ENCODE data around the gene PPP4R3B.

The PPP4R3B gene

DNA sequence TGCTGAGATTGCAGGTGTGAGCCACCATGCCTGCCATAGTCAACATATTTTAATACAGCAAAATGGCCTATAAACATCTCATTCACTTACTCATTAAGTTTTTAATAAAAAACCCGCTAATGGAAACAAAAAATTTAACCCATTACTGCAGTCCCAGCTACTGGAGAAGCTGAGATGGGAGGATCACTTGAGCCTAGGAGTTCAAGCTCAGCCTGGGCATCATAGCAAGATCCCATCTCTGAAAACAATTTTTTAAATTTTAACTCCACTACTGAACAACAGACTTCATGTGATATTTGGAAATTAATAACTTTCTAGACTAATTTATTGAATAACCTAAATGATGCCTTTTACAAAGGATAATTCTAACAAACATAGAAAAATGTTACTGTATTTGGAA, 5.4 kb downstream of the PPP4R3B start (continued):
- no peak for TF ChIP-seq CREB5 (CRISPR knock-in tag; IDR thresholded peaks at IDR 0.05; ENCODE audit: low read depth)

GRCh38 chr2:55610954-55611743, 6.3 kb downstream of the PPP4R3B start:
- TF ChIP-seq ISL1 (CRISPR knock-in tag; IDR thresholded peaks at IDR 0.05) (no peak), ARNTL (CRISPR knock-in tag; IDR thresholded peaks at IDR 0.05; ENCODE audit: borderline replicate concordance, low read depth) (no peak)
- ATAC-seq, result no peak

- no peak for TF ChIP-seq CREB5 (CRISPR knock-in tag; IDR thresholded peaks at IDR 0.05; ENCODE audit: low read depth)
- TF ChIP-seq ZFP30 (CRISPR knock-in tag; IDR thresholded peaks at IDR 0.05), result no peak
- no peak for TF ChIP-seq ZNF565 (CRISPR knock-in tag; conservative IDR thresholded peaks at IDR 0.05; ENCODE audit: low read depth)
- ATAC-seq, result no peak
Measured at GRCh38 chr2:55609938-55610578, 7.4 kb downstream of the PPP4R3B start.

- TF ChIP-seq BACH2 (CRISPR knock-in tag; IDR thresholded peaks at IDR 0.05; ENCODE audit: borderline replicate concordance) (no peak), TOX (CRISPR knock-in tag; IDR thresholded peaks at IDR 0.05; ENCODE audit: borderline replicate concordance) (no peak), ESRRG (CRISPR knock-in tag; IDR thresholded peaks at IDR 0.05) (no peak), GLIS3 (CRISPR knock-in tag; IDR thresholded peaks at IDR 0.05) (no peak), ZFP30 (CRISPR knock-in tag; IDR thresholded peaks at IDR 0.05) (no peak), TCF4 (CRISPR knock-in tag; IDR thresholded peaks at IDR 0.05; ENCODE audit: borderline replicate concordance) (no peak), POU6F1 (CRISPR knock-in tag; IDR thresholded peaks at IDR 0.05; ENCODE audit: borderline replicate concordance, low read depth) (no peak), ZNF70 (CRISPR knock-in tag; IDR thresholded peaks at IDR 0.05) (no peak)
- TF ChIP-seq, protein P1, sequence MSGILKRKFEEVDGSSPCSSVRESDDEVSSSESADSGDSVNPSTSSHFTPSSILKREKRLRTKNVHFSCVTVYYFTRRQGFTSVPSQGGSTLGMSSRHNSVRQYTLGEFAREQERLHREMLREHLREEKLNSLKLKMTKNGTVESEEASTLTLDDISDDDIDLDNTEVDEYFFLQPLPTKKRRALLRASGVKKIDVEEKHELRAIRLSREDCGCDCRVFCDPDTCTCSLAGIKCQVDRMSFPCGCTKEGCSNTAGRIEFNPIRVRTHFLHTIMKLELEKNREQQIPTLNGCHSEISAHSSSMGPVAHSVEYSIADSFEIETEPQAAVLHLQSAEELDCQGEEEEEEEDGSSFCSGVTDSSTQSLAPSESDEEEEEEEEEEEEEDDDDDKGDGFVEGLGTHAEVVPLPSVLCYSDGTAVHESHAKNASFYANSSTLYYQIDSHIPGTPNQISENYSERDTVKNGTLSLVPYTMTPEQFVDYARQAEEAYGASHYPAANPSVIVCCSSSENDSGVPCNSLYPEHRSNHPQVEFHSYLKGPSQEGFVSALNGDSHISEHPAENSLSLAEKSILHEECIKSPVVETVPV (CRISPR knock-in tag; IDR thresholded peaks at IDR 0.05), result no peak
- no peak for ATAC-seq
Measured at GRCh38 chr2:55609193-55609794, 8.1 kb downstream of the PPP4R3B start.

GRCh38 chr2:55607717-55608116, 9.7 kb downstream of the PPP4R3B start:
- ATAC-seq, result no peak
- TF ChIP-seq, protein P1 (CRISPR knock-in tag; IDR thresholded peaks at IDR 0.05), result no peak
- TF ChIP-seq, protein P2, sequence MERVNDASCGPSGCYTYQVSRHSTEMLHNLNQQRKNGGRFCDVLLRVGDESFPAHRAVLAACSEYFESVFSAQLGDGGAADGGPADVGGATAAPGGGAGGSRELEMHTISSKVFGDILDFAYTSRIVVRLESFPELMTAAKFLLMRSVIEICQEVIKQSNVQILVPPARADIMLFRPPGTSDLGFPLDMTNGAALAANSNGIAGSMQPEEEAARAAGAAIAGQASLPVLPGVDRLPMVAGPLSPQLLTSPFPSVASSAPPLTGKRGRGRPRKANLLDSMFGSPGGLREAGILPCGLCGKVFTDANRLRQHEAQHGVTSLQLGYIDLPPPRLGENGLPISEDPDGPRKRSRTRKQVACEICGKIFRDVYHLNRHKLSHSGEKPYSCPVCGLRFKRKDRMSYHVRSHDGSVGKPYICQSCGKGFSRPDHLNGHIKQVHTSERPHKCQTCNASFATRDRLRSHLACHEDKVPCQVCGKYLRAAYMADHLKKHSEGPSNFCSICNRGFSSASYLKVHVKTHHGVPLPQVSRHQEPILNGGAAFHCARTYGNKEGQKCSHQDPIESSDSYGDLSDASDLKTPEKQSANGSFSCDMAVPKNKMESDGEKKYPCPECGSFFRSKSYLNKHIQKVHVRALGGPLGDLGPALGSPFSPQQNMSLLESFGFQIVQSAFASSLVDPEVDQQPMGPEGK (CRISPR knock-in tag; IDR thresholded peaks at IDR 0.05; ENCODE audit: borderline replicate concordance), result no peak
- TF ChIP-seq SNAI2 (CRISPR knock-in tag; IDR thresholded peaks at IDR 0.05) (no peak), ZNF70 (CRISPR knock-in tag; IDR thresholded peaks at IDR 0.05) (no peak), TOX (CRISPR knock-in tag; IDR thresholded peaks at IDR 0.05; ENCODE audit: borderline replicate concordance) (no peak), ARNTL (CRISPR knock-in tag; IDR thresholded peaks at IDR 0.05; ENCODE audit: borderline replicate concordance, low read depth) (no peak), ZNF565 (CRISPR knock-in tag; conservative IDR thresholded peaks at IDR 0.05; ENCODE audit: low read depth) (no peak), TSHZ2 (CRISPR knock-in tag; IDR thresholded peaks at IDR 0.05) (no peak), ZC3H10 (CRISPR knock-in tag; IDR thresholded peaks at IDR 0.05) (no peak), CSDC2 (CRISPR knock-in tag; IDR thresholded peaks at IDR 0.05) (no peak), PPARA (CRISPR knock-in tag; IDR thresholded peaks at IDR 0.05; ENCODE audit: borderline replicate concordance) (no peak)

Measured in SK-N-SH treated with all-trans-retinoic acid at 6 μM for 48 hours (cell line).